Activated CD4-positive, alpha-beta T cell treated with anti-CD3 and anti-CD28 coated beads for 48 hours (primary cell): ENCODE measurements around the gene ODF2L.

ENCODE experiments used
- DNase-seq: peaks from one replicate; pipeline ENCODE4 v3.0.0-alpha.2; 2020

ODF2L gene, protein sequence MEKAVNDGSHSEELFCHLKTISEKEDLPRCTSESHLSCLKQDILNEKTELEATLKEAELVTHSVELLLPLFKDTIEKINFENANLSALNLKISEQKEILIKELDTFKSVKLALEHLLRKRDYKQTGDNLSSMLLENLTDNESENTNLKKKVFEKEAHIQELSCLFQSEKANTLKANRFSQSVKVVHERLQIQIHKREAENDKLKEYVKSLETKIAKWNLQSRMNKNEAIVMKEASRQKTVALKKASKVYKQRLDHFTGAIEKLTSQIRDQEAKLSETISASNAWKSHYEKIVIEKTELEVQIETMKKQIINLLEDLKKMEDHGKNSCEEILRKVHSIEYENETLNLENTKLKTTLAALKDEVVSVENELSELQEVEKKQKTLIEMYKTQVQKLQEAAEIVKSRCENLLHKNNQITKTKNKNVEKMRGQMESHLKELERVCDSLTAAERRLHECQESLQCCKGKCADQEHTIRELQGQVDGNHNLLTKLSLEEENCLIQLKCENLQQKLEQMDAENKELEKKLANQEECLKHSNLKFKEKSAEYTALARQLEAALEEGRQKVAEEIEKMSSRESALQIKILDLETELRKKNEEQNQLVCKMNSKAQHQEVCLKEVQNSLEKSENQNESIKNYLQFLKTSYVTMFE

DNA sequence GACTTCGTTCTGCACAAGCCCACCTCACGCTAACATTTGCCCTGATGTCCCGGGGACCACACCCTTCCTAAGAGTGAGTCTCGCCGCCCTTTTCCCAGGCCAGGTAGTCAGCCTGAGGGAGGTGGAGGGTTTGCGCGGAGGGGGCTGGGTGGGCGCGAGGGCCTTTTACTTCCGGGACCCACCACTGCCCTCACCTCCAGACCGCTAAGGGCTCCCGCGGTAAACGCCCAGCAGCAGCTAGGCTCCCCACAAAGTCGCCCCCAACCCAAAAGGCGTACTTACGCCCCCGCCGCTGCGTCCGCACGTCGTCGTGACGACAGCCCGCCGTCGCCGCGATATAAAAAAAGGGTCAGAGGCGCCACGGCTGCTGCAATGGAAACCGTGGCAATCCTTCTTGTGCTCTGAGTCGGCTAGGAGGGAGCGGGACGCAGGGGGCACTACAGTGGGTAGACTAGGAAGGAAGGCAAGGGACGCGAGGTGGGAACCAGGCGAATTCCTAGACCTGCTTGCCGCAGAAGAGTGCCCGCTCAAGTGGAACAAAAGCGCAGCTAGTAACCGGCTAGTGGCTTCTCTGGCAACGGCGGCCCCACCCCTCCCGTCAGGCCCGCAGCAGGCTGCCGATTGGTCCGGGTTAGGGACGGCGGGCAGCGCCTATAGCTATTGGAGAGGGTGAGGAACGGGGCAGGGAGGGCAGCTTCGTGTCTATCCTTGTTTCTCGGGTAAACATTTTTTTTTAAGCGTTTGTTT is at the start of gene ODF2L:
Gene ODF2L, minus strand, starts transcription at position 573 of the 747 bp plus-strand sequence. CDS start 9,296 bp downstream, outside the sequence.
- peak; percentile 92 for DNase-seq

DNA sequence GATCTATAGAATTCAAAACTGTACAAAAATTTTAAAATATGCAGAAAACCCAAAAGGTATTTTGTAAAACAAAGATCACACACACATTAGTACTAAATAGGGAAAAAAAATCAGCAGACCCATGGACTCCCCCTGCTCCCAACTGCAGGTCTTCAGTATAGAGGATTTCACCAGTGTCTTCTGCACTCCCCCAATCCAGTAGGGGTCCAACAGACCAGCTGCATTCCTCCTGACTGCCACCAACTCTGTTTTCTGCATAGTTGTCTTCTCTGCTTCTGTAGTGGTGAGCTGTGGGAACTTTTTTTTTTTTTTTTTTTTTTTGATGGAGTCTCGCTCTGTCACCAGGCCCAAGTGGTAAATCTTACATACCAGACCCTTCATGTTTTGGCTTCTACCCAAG is 49.8 kb upstream of the ODF2L start:
- DNase-seq: no peak

DNA sequence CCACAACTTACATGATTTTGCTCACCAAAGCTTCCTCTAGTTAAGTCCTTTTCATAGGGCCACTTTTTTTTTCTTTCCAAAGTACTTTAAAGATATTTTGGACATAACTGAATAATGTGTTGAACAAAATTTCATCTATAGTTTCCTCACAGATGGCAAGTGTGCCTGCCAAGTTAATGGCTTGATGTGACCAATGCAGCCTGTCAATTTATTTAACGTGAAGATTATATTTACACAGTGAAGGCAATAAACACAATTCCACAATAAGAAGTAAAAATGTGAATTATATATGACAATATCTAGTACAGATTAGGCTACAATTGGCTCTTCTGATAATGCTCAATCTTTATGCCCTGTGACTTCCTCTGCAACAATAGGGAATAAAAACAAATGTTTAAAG is 45.9 kb upstream of the ODF2L start:
- DNase-seq: no peak

DNA sequence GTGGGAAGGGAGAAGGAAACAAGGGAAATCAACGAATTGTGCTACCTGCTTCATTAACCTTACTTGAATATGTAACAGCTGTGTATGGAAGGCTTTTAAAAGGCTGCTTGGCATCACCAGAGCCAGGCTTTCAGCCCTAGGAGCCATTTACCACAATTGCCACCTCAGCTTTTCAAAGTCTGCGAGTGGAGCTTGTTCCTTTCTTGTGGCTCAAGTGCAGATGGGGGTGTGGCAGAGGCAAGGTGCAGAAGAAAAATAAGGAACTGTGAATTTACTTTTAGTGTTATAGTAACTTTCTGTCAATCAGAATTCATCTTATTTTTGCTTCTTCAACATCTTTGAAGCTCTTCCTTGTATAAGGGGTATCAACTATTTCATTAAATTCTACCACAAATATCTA is 45.5 kb upstream of the ODF2L start:
- DNase-seq: no peak

DNA sequence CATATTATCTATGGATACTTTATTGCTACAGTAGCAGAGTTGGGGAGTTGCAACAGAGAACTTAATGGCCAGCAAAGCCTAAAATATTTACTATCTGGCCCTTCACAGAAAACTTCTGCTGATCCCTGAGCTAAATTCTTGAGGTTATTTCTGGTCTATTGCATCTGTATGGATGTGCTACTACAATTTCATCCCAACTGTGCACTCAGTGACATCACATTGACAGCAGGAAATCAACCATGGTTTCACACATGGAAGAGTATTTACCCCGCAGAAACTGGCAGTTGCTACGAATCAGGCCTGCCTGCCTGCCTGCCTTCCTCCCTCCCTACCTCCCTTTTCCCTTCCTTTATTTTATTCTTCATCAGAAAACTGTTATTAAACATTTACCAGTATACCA is 39.9 kb upstream of the ODF2L start:
- DNase-seq: no peak

DNA sequence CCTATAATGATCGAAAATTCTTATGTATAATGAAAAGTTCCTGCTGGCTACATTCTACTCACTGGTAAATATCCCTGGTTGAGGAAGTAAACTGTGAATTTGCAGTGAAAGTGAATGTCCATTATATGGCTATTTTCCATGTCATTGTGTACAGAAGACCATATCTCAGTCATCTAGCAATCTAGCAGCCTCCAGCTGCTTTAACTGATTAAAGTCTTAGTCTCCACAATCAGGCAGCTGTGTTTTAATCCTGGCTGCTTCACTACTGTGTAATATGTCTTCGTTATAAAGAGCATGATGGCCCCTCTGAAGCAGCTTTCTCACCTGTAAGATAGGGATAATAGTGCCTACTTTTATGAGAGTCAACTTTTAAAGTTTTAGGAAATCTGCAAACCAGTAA is 39.2 kb upstream of the ODF2L start:
- no peak for DNase-seq

DNA sequence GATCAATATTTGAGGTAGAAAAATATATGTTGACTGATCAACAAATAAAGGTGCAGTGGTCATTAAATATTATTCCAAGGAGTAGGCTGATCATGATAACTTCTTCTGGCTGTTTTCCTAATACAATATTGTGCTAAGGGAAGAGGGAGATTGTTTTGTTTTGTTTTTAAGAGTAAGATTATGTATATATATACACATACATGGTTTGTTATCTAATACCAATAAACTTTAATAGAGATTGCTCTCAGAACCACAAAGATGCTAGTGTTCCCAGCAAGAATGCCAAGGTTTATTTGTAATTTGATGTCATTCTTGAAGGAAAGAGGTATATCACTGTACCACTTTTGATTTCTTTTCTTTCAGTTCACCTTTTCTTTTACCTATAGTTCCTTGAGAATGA is 37.9 kb upstream of the ODF2L start:
- DNase-seq: no peak

DNA sequence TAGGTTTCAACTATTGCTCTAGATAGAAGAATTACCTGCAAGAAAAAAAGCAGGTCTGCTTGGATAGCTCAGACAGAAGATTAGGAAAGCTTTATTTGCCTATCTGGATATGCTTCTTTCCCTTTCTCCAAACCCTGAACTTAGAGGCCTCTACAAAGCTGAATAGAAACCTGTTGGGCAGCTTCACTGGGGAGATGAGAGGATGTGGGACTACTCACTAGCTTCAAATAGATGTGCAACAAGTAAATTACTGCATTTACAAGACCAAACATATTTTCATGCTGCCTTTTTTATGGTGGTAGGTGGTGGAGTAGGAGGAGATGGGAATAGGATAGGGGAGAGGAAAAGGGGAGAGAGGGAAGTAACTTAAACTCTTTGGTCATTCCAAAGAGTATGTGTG is 34.3 kb upstream of the ODF2L start:
- DNase-seq: no peak

DNA sequence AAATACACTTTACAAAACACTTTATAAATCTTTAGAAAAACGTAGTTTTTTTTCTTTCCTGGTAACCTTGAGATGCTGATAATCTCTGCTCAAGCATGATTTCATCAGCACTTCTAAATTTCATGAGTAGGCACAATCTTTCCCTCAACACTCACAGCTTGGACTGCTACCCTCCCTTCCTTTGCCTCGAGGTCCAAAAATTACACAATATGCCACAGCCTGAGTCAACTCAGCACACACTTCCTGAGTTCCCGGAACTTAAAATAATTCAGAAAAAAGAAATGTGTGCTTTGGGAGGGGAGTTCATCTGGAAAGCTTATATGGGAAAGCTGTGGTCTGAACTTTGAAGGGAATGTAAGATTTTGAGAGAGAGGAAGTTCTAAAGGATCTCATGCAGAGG is 33.7 kb upstream of the ODF2L start:
- DNase-seq: peak; percentile 9

DNA sequence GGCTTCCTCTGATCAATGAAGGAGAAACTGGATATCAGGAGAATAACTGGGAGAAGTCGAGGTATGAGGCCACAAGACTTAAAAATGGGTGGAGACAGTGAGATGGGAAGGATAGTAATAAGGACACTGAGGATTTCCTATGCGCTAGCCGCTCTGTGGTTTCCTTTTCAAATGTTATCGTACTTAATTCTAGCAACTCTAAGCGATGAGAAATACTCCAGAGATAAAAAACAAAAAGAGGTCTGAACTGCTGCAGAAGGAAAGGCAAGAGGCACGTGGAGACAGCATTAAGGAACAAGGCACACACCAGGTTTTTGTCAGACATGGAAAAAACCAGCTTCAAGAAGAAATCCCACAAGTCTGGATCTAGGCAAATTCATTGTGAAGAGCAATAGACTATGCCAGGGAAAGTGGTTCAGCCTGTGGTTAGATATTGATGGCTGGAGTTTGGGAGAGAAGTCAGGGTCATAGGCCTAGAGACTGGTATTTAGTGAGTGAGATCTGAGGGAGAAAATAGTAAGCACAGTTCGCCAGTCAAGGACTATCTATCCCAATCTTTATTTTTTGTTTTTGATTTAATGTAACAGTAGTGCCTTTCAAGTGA is 33.1 kb upstream of the ODF2L start:
- no peak for DNase-seq

DNA sequence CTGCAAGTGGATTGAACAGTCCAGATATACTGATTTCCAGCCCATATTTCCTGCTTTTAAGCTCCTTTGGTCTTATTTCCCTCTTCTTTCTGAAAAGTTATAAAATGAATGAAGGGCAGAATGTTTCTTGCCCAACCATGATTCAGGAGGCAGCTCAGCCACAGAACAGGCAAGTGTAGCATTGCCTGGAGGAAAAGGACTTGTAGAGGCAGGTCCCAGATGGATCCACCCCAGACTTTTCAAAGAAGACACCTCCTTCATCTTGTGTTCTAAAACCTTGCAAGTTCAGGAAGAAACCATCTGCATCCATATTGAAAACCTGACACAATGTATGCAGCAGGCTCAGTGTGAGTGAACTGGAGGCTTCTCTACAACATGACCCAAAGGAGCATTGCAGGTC is 27.8 kb upstream of the ODF2L start, which contains the start of gene CLCA2:
Gene CLCA2, plus strand, starts transcription at position 299 of the 400 bp plus-strand sequence. Its CDS starts 77 bp downstream, at position 376.
- DNase-seq: no peak

DNA sequence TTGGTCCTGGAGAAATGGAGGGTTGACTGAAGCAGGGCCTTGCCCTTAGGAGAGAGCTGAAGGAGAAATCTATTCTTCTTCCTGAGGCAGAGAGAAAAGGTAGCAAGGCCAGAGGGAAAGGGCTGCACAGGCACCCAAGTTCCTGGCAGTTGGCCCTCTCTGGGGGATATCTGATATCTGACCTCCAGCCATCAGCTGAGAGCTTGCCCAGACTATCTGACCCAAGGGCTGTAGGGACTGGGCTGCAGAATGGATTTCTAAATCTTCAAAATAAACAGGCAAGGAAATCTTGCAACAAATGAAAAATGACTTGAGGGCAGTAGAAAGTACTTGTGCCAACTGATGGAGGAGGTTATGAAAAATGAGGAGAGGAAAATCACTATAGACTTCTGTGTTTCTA is 27.4 kb upstream of the ODF2L start:
- no peak for DNase-seq

DNA sequence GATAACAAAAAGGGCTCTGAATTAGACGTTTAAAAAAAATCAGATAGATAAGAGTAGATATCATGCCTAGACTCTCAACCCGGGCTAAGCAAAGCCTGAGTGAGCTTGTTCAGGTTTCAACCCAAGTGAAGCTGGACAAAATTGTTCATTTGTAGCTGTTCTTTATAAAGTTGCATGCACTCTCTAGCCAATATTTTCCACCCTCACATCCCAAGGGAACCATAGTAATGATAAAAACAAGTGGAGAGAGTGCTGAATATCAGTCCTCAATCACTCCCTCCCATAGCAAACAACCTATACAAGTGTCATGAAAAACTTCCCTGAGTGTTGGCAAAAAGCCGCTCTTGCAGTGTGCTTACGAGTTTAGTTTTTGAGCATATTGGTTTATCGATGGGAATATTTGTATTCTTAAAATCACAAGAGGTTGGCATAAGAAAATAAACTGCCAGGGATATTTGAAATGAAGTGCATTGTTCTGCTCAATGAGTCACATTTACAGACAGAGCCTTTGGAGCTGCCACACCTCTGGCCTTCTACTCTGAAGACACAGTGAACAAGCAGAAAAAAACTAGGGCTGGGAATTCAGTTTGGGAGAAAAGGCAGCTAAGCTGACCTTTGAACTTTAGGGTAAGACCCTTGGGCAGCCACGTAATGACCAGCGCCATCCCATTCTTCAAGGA is 25.6 kb upstream of the ODF2L start:
- DNase-seq: no peak

DNA sequence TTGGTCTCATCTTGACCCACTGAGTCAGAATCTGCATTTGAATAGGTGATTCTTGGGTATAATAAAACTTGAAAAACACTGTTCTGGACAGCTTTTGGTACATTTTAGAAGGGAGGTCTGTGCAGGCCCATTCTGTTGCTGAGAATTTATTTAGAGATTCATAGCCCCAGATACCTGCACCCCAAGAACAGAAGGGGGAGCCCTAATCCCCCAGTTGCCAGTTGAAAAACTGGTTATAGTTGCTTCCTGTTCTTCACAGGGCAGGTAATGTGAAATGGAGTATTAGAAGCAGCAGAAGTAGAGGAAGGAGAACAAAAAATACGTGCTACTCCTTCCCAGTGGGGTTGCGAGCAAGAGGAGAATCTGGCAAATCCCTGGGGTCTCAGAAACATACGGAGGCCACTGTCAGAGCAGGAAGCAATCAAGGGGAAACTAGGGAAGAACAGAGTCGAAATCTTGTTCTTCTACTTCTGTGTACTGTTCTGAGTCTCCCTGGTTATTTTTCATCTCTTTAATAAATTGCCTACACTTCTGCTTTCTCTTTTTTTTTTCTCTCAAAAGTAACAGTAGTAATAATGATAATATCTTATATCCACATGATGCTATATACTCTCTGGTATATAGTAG is 23.3 kb upstream of the ODF2L start:
- peak; percentile 53 for DNase-seq

DNA sequence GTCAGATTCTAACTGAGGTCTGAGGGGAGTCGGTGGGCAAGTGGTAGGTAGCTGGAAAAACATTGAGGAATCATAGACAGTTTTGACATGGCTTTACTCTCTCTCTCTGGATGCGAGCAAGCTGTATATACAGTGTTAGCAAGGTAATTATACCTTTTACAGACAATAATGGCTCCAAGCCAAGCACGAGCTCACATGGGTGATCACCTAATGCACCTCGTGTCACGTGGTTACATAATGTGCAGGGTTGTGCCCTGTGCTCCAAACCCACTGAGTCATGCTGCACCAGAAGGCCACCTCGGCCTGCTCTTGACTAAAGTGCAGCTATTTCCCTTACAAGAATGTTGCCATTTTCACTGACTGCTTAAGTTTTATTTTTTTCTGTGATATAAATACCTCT is 20.2 kb upstream of the ODF2L start:
- no peak for DNase-seq

DNA sequence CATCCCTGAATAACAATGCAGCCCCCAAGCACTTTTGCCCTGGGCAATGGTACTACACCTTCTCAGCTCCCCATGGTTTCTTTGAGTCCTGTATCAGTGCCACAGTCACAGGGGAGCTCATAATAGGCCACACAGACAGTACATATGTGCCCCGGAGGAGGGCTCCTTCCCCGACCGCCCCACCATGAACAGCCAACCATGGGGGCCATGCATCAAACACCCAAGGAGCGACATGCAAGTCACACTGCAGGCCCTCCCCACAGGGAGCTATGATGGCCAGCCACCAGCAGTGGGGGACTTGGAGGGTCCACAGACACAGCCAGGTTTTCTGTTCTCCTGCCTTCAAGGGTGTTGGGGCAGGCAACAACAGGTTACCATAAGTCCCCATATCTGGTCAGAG is 14.8 kb upstream of the ODF2L start:
- no peak for DNase-seq

DNA sequence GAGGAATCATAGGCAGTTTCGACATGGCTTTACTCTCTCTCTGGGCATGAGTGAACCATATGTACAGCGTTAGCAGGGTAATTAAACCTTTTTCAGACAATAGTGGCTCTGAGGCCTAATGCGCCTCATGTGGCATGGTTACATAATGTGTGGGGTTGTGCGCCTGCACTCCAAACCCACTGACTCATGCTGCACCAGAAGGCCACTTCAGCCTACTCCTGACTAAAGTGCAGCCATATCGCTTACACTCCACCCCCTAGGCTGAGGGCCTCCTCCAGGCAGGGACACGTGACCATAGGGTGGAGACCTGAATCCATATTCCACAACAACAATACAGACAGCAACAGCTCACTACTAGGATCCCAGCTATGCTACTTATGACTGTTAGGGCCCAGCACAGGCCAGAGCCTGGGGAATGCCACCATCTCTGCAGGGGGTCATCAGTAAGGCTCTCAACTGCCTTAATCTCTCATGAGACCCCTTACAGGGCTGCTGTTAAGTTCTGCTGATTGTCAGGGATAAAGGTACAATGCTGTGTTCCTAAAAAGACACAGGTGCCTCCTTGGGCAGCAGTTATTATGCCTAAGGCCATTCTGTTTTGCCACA is 13.4 kb upstream of the ODF2L start:
- DNase-seq: no peak

DNA sequence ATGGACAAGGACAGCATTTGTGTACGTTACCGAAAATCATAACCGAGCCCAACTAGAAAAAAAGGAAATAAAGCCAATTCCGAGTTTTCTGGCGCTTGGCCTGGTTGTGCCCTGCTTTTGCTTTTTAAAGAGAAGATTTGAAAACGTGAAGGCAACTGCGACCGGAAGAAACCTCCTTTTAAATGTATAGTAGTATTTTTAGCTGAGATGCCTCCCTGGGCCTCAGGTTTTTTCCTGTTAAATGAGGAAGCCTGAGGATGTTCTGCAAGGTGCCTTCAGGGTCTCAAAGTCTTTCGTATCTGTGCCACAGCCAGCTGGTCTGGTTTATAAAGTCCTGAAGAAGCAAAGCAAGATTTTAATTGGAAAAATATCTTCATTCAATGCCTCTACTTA is 371 bp upstream of the ODF2L start:
- no peak for DNase-seq

DNA sequence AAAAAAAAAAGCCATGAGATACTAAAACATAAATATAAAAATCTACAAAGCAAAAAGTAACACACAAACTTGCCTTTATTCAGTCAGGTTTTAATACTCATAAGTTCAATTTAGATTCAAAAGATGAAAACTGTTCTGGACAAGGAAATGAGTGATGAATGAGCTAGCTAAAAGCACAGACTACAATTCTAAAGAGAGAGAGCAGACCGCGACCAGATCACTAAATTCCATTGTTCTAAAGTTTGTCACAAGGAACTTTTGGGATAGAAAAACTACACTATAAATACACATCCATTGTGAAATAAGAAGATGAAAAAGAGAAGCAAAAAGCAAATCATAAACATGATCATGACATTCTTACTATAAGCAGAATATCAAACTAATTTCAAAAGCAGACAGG is 1.7 kb downstream of the ODF2L start:
- DNase-seq: no peak

DNA sequence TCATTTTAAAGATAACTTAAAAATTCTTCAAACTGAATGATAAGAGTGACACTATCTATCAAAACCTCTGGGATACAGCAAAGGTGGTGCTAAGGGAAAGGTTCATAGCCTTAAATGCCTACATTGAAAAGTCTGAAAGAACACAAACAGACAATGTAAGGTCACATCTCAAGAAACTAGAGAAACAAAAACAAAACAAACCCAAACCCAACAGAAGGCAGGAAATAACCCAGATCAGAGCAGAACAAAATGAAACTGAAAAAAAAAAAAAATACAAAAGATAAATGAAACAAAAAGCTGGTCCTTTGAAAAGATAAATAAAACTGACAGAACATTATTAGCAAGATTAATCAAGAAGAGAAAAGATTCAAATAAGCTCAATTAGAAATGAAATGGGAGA is 6.8 kb downstream of the ODF2L start:
- DNase-seq: no peak

DNA sequence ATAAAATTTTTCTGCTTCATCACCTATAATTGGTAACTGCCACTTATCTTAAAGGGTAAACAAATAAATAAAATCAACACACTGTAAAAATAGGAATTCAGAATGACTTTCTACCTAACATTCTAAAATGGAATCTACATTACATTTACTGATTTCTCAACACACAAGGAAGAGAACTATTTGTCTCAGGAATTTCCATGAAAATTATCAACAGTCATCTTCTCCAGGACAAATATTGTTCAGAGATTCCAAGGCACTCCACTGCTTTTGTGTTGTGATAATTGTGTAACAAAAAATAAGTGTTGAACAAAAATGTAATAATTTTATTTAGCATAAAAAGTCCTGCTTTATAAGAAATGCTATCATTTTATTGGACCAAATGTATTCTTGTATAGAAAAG is 7.3 kb downstream of the ODF2L start:
- DNase-seq: no peak
